GM21786 (cell line): ENCODE data around the gene SLX4IP.

Experiments used
- ATAC-seq: cut with Tn5 transposase; IDR thresholded peaks from one replicate; pipeline ENCODE4 v1.9.1; 2021; ENCODE audit not compliant: unreplicated experiment

Gene SLX4IP

DNA sequence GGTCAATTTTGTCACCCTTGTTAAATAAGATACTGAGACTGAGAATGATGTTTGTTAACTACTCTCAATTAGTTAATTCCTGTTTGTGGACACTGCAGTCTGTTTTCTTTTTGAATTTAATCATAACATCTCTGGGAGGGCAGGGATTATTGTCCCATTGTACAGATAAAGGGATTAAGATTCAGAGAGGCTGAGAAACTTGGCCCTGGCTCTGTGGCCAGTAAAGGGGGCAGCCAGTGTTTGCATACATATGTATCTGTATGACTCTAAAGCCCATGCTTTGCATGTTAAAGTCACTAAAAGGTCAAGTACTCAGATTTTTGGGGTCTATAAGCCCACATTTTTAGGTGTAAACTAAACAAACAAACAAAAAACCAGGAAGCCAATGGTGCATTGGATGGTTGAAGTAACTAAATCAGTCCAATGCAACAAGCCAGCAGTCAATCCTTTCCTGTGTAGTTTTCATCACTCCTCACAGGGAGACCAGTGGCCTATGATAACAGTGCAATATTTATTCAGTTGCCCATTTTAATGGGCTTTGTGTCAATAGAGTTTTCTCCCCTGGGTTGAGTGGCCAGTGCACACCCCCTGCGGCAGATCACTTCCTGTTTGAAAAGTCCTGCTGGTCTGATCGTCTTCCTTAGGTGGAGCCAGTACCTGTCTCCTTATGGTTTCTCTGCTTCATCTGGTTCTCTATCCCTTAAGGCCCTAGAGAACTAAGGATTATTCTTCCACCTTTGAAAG, 106.7 kb downstream of the SLX4IP start:
- ATAC-seq: no peak

DNA sequence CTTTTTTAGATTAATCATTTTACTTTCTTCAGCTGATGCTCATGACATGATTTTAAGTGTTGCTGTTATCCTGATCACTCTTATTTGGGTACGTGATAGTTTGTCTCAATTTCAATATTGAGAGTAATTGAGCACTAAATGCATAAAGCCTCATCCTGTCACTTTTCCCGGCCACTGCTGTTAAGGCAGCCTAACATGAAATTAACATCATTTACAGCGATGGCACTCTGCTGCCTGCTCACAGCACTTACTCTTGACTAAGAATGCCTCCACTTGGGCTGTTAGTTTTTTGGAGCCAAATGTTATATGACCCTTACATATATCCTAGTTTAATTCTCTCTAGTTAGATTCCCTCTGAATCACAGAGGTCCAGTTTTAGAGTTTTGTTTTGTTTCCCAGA, 107.3 kb downstream of the SLX4IP start:
- ATAC-seq: no peak

DNA sequence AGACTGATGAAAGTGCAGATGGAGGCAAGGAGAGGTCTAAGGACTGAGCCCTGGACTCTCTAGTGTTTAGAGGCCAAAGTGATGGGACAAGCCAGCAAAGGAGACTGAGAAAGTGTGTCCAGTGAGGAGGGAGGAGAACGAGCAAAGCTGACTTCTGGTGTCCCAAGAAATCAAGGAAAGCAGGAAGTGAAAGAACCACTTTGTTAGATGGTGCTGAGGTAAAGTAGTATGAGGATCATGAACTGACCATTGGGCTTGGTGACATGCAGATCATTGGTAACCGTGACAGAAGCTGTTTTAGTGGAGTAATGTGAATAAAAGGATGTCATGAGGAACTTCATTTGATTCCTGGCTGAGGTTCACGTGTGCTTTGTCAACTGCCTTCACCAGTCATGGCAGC, 108.4 kb downstream of the SLX4IP start:
- ATAC-seq: no peak

DNA sequence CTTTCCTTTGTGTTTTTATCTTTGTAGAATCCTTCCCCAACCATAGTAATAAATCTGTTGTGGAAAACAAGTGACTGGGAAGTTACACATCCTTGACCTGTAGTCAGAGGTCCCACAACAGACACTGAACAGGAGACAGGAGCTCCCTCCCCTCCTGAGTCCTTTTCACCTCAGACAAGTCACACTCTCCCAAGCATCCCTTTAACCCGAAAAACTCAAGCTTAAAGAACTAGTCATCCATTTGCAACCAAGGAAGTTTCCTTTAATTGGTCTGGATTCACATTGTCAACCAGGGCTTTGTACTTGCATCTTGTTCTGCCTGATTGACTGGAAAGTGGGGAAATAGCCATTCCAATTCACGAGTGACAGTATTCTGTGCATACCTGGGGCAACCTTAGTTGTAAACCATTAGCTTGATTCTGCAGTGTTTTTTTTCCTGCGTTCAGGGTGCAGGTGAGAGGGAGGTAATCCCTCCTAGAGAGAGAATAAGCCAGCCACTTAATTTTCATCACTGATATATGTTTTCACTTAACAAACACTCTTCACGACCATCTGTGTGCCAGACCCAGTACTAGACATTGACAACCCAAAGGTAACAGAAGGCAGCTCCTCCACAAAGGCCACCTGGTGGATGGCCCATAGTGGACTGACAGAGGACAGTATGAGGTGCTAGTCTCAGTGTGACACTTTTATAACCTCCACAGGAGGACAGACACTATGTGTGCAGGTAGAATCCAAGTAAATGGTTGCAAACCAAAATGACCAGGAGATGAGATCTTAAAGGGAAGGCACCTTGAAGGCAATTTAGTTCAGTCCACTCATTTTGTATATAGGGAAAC, 112.4 kb downstream of the SLX4IP start:
- no peak for ATAC-seq

DNA sequence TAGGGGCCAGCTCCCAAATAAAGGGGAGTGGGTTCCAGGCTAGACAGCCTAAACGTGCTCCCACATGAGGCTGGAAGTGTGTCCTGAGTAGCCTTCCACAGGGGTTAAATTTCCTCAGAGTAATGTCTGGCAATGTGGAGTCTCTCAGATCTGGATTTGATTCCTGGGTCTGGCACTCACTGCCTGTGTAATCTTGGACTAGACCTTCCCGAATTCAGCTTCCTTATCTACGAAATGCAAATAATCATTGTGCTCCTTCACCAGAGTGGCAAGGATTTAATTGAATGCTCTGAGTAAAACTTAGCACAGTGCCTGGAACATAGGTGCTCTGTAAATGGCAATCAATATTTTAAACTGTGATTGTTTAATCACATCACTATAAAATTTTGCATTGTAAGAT, 114.4 kb downstream of the SLX4IP start:
- ATAC-seq: no peak

DNA sequence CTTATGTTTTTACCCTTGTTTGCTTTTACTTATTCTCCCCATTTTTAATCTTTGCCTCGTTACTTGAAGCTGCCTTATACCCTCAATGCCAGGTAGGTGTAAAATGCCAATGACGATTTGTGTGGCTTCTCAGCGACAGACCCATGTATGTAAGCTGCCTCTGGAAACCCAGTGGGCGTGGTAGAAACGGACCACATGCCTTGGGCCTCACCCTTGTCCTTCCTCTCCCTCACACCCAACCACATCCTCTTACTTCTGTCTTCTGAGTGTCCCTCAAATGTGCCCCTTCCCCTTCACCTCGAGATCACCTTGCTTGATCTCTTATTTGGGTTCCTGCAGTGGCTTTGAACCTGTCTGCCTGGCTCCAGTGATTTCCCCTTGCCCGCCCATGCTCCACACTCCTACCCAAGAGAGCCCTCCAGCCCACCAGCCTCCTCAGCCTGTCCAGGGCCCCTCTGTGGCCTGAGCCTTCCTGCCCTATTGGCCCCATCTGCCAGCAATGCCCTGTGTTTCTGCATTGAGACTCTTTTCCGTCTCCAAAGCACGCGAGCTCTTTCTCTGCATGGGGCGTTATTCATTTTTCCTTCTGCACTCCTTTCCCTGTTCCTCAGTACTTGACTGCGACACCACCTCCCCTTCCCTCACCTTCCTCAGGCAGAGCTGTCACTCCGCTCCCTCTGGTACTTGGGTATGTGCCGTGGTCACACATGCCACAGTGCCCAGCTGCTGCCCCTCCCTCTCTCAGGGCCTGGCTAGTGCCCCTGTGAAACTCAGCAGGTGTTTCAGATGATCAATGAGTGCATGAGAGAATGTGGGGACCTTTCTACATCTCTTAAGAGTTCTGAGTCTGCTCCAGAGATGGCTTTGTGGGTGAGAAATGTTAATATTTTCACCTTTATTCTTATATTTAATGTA, 115.4 kb downstream of the SLX4IP start:
- ATAC-seq: no peak

DNA sequence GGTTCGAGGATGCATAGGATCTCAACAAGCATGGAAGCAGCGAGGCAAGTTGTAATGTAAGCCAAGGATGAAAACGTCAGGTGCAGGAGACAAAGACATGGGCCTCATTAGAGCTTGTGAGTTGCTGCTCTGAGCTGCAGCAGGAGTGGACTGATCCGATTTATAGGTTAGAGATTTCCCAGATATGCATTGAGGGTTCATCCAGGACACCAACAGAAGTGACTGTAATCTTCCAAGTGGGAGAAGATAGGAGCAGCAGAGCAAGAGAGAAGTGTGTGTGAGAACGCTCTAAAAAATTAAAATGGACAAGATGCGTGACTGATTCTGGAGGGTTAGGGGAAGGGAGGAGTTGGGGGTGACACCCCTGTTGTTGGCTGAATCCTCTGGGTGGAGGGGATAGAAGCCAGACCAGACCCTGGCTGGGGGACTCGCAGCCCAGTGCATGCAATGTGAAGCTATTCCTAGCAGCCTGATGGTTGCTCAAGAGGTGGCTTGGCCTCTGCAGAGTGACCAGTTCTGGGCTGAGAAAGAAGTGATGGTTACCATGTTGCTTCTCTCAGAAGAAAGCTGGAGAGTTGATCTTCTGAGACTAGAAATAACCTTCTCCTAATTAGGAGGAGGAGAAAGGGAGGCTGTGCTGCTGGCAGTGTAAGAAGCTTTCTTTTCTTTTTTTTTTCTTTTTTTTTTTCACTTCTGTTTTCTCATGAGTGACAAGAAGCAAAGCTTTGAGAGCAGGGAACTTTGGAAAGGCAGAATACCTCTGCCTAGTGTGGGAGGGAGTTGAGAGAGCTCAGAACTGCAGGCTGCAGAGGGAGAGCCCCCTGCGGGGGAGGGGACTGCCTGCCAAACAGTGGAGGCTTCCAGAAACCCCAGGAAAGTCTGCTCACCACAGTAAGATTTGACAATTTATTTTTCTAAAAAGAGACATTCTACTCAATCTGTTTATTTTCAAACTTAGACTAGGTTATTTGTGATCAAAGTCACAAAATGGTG, 116.9 kb downstream of the SLX4IP start:
- ATAC-seq: peak; percentile 78

DNA sequence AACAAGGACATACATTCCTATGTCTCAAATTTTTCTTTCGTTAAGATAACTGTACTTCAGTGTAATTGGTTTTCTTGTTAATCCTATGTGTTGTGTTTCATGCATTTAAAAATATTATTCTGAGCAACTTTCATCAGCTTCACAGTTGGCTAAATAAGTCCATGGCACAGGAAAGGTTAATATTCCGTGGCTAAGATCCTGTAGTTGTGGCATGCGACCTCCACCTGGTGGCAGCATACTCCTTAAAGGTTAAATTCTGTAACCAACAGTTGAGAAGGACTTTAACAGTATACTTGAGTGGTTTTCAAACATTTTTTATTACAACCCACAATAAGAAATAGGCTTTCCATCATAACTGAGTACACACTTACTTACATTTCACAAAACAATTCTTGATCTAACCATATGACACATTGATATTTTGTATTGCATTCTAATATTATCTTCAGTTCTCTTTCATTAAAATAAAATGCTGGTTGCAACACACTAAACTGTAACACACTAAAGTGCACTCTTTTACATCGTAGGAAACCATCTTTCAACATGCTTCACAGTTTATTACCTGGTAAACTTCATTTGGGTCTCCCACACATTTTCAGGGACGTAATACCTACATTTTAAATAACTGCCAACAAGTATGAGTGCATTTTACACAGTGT, 118.3 kb downstream of the SLX4IP start:
- peak; percentile 41 for ATAC-seq

DNA sequence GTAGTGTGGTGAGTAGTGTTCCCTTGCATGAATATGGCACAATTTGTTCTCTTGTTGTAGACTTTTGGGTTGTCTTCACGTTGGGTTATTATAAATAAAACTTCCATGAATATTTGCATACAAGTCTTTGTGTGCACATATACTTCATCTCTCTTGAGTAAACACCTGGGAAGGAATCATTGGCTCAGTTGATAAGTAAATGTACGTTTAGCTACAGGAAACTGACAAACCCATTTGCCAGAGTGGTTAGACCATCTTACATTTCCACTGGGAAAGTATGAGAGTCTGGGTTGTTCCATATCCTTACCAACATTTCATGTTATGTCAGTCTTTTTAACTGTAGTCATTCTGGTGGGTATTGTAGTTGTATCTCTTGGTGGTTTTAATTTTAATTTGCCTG, 119.2 kb downstream of the SLX4IP start:
- ATAC-seq: no peak

DNA sequence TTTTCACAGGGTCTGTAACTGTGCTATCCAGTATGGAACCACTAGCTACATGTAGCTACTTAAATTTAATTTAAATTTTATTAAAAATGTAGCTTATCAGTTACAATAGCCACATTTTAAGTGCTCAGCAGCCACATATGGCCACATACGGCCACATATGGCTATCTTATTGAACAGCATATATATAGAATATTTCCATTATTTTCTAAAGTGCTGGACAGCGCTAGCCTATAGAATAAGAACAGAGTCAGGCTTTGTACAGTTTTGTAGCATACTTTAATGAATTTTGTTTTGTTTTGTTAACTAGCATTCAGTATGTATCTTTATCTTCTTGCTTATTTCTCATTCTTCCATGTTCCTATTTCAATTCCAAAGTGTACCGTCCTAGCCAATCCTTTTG, 120.3 kb downstream of the SLX4IP start:
- no peak for ATAC-seq

DNA sequence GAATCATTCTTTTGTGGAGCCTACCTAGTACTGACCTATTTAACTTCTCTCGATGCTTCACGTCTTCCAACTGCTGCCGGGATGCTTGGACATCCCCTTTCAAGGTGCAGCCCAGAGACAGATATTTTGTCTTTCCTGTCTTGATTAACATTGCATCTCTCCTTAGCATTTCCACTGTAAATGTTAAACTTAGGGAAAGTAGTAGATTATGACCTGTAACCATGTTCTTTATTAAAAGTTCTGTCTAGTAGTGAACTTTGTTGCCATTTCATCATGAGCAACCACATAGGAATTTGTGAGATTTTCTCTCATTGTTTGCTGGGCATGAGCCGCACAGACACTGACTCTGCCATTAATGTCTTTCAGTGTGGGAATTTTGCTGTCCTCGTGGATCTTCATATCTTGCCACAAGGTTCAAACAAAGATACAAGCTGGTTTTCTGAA, 120.8 kb downstream of the SLX4IP start:
- no peak for ATAC-seq

DNA sequence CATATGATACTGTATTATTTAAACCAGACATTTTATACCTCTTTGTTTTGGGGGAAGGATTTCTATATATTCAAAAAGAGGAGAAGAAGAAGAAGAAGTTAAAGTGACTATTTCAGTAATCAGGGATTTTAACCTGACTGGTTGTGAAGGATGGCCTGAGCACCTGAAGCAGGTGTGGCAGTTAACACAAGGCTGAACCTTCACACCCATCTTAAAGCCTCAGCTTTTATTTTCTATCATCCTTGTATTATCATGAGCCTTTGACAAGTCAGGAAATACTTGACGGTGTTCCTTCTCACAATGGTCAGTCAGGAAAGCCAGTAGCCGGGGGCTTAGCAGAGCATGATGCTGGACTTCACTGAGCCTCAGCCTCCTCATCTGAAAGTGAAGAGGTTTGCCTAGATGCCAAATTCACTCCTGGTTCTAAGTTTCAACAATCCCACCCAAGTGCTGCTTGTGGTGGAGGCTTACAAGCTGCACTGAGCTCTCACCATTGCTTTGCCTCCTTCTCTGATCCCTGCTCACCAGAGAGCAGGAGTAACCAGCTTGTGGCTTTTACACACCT, 121.5 kb downstream of the SLX4IP start:
- no peak for ATAC-seq

DNA sequence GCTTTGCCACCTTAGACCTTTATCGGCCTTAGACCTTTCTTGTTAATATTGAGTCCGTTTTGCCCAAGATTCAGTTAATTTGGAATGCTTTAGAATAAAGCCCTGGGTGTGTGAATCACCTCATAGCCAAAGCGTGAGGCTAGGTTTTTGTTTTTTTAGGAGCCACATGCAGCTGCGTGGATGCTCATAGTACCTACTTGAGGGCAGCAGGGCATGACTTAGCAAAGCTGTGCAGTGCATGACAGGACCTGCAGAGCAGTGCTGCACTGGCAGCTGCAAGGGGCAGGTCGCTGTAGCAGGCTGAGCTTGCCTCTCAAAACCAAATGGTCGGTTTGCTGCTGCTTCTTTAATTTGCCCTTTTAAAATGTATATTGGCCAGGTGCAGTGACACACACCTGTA, 122.6 kb downstream of the SLX4IP start:
- ATAC-seq: no peak

DNA sequence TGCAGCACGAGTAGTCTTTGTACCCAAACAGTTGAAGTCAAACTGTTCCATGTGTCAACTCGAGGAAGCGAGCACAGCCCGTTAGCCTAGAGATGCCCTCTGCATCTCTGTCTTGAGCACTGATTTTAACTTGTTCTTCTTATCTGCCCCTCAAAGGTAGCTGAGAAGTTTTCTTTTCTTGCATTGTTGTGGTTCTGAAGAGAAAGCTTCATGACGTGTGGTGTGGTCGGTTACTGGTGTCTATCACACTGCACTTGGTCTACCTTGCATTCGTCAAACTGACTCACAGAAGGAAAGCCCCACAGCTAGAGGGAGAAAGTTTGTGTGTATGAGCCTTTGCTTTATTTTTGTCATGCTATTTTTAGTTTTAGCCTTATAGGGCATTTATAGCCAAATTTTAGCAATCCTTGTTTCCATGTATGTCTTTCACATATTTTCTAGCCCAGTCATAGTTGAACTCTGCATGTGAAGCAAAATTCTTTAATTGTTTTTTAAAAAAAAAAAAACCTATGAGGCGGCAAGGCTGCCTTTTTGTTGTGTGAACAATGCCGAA, 123.6 kb downstream of the SLX4IP start:
- ATAC-seq: peak; percentile 92

DNA sequence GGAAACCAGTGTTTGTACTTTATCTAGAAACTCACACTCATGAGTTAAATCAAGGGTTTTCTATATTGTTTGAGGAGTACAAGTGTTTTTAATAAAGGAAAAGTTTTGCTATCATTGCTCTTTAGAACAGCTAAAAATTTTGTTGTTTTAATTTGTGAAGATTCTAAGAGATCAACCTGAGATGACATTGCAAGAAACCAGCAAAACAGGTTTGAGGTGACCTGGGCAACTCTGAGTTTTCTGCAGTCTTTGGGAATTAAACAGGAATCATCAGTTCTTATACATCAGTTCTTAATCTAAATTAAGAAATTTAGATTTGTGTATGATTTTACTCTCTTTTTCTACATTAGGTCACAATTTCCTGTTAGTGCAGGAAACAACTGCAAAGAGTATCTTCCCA, 124.2 kb downstream of the SLX4IP start:
- no peak for ATAC-seq

DNA sequence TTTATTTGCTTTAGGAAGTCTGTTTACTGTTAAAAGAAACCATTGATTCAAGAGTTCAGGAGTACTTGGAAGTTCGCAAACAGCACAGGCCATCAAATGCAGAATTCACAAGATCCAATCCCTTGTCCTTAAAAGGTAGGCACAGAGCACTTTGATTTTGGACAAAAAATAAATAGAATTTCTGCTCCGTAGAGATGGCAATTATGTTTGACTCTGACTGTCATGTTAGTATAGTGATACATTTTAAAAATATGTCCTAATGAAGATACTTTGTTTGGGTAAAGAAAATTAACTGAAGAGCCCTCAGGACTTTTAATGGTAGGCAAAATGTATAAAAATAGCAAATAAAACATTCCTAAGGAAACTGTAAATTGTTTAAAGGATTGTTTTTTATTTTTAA, 125.6 kb downstream of the SLX4IP start:
- ATAC-seq: no peak

DNA sequence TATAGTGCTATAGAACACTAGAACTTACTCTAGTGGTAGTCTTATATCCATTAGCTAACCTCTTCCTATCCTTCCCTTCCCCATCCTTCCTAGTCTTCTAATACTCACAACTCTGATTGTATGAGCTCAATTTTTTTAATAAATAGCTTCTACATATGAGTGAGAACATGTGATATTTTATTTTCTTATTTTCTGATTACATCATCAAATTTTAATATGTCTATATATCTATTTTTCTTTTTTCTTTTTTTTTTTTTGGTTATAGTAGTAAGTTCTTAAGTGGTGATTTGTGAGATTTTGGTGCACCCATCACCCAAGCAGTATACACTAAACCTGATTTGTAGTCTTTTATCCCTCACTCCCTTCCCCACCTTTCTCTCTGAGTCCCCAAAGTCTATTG, 126.2 kb downstream of the SLX4IP start:
- ATAC-seq: no peak

DNA sequence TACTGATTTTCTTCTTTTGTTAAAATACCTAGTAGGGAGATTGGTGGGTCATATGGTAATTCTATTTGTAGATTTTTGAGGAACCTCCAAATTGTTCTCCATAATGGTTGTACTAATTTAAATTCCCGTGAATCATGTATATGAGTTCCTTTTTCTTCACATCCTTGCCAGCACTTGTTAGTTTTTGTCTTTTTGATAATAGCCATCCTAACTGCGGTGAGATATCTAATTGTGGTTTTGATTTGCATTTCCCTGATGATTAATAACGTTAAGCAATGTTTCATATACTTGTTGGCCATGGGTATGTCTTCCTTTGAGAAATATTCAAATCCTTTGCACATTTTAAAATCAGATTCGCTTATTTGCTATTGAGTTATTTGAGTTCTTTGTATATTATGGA, 127.8 kb downstream of the SLX4IP start:
- no peak for ATAC-seq

DNA sequence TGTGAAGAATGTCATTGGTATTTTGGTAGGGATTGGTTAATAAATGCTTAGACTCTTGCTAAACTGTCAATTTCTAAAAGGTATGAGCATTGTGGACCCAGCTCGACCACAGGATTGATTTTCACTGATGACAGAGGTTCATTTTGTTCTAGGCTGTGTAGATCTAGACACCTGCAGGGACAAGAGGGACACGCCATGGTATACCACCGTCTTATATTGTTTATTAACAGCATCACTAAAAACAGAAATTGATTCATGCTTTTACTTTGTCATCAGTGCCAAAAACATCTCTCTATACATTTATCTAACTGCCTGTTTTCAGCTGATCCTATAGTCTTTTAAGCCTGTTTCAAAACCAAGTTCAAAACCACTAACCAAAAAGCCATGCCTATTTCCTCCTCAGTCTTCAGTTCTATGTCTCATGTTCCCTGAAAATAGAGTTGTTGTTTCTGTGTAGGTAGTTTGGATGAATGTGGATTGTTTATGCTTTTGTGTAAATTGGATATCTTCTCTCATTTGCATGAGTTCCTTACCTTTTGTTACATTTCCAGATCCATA, 128.9 kb downstream of the SLX4IP start:
- ATAC-seq: no peak
